ENCODE data around the gene NR2F2.

The NR2F2 gene

DNA sequence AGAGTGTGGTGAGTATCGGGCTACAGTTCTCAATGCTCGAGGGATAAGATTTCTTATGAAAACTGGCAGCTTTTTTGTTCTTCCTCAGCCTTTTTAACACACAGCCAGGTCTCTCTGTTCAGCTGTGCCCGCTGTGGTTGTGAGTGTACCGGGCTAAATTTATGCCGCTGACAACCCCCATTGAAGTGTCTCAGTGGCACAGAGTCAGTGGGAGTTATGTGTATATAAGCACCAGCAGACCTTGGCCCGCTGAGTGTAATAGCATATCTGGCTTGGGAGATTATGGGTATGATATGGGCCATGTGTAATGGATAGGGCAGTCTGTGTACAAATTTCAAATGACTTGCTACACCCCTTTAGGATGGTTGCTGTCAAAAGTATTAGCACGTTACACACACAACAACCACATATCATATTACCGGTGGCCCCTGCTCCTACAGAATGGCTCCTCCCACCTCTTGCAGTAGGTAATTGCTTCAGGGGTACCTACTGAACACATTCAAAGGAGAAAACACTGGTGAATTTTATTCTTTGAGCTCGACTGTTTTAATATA, 26.9 kb upstream of the NR2F2 start:
- no peak overlapping the region for H3K9ac ChIP-seq (ENCODE audit: low read length)
- no peaks in the 10 kb centered on the region; the same call in 1 of the 2 replicates for H3K27me3 ChIP-seq (ENCODE audit: control insufficient read depth, insufficient read depth, low read length)
- no peaks in the 10 kb centered on the region for H3K36me3 ChIP-seq (ENCODE audit: control insufficient read depth, insufficient read depth, low read length)
- no peak overlapping the region for H3K27ac ChIP-seq (ENCODE audit: low read depth, low read length)
- H3K9me3 ChIP-seq (ENCODE audit: control insufficient read depth, insufficient read depth, low read depth, low read length): peaks cover 4% of the 10 kb centered on the region; the same call in 1 of the 2 replicates
- H3K4me3 ChIP-seq (ENCODE audit: low read depth, low read length): no peak overlapping the region
- H3K4me1 ChIP-seq (ENCODE audit: control insufficient read depth, insufficient read depth, low read length): no peaks in the 10 kb centered on the region

DNA sequence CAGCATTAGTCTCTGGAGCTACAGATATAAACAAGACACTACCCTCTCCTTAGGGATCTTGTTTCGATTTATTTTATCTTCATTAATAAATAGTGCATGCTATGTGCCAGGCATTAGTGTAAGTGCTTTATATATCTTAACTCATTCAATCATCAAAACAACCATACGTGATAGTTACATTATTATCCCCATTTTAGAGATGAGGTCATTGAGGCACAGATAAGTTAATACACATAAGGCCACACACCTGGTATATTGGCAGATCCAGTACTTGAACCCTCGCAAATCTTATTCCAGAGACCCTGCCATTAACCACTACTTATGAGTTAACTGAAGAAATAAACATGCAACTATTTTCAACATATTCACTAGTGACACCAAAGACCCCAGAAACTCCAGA, 25.7 kb upstream of the NR2F2 start:
- Histone ChIP-seq H3K4me3 (ENCODE audit: low read depth, low read length) (no peak overlapping the region), H3K9ac (ENCODE audit: low read length) (no peak overlapping the region), H3K36me3 (ENCODE audit: control insufficient read depth, insufficient read depth, low read length) (no peaks in the 10 kb centered on the region), H3K9me3 (ENCODE audit: control insufficient read depth, insufficient read depth, low read depth, low read length) (no peaks in the 10 kb centered on the region), H3K27me3 (ENCODE audit: control insufficient read depth, insufficient read depth, low read length) (no peaks in the 10 kb centered on the region; the same call in 1 of the 2 replicates), H3K27ac (ENCODE audit: low read depth, low read length) (no peak overlapping the region), H3K4me1 (ENCODE audit: control insufficient read depth, insufficient read depth, low read length) (no peaks in the 10 kb centered on the region)

DNA sequence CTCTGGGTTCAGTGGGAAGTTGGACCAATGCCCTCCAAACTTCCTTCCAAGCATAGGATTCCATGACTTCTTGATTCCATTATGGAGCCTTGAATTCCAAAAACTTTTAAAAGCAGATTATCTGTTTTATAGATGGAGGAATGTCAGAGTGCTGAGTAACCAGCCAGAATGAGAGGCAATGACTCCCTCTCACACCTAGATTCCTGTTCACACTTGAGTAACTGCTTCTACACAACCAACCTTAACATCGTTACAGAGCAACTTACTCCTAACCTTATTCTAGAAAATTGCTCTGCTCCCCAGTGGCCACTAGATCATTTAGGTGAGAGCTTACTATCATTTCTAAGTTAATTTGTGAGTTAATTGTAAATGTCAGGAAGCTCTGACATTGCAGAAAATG, 24.2 kb upstream of the NR2F2 start:
- Histone ChIP-seq H3K9ac (ENCODE audit: low read length) (no peak overlapping the region), H3K4me3 (ENCODE audit: low read depth, low read length) (no peak overlapping the region), H3K27me3 (ENCODE audit: control insufficient read depth, insufficient read depth, low read length) (no peaks in the 10 kb centered on the region; the same call in 1 of the 2 replicates), H3K27ac (ENCODE audit: low read depth, low read length) (no peak overlapping the region), H3K4me1 (ENCODE audit: control insufficient read depth, insufficient read depth, low read length) (no peaks in the 10 kb centered on the region), H3K9me3 (ENCODE audit: control insufficient read depth, insufficient read depth, low read depth, low read length) (no peaks in the 10 kb centered on the region), H3K36me3 (ENCODE audit: control insufficient read depth, insufficient read depth, low read length) (no peaks in the 10 kb centered on the region)

DNA sequence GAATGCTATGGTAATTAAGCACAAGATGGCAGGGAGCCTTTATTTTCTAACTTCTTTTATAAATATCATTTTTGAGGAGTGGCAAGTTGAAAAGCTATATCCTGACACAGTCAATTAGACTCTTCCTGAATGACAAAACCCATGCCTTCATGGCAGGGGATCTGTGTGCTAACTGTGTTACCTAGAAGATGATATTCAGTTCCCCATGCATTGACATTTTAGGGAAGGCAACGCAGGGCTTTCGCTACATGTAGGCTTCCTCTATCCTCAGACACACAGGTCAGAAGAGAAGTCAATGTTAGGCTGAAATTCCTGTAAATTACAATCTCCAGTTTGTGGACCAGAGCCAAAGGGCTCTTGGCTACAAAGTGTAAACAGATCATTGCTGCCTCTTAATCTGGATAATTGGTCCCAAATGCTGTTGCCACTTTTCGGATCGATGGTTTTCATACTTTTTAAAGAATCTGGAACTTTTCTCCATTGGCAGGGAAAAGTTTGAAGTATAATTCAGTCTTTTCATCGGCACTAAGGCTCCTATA, 22.6 kb upstream of the NR2F2 start:
- H3K4me1 ChIP-seq (ENCODE audit: control insufficient read depth, insufficient read depth, low read length): peaks cover 9% of the 10 kb centered on the region; the same call in 1 of the 2 replicates
- no peak overlapping the region for H3K4me3 ChIP-seq (ENCODE audit: low read depth, low read length)
- H3K27ac ChIP-seq (ENCODE audit: low read depth, low read length): no peak overlapping the region
- H3K9me3 ChIP-seq (ENCODE audit: control insufficient read depth, insufficient read depth, low read depth, low read length): no peaks in the 10 kb centered on the region
- H3K36me3 ChIP-seq (ENCODE audit: control insufficient read depth, insufficient read depth, low read length): no peaks in the 10 kb centered on the region
- H3K27me3 ChIP-seq (ENCODE audit: control insufficient read depth, insufficient read depth, low read length): peaks cover 8% of the 10 kb centered on the region; the same call in 1 of the 2 replicates
- H3K9ac ChIP-seq (ENCODE audit: low read length): no peak overlapping the region

DNA sequence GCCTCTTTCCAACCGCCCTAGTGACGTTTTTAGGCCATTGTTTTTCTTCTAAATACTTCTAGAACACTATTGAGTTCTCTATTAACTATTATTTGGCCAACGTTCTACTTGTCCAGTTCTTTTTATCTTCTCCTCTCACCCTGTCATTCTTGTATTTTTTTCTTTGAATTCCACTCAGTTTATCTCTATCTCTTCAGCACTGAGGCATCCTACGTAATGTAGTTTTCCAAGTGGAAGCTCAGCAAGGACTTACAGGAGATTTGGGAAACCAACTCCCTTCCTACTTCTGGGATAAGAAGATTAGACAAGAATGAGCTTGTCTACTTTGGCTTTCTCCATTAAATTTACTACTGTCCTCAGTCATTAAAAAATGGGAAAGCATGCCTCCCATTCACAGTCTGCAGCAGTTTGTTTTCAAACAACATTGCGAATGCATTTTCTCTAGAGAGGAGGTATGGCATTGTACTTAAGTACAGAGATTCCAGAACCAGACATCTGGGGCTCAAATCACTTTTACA, 21.3 kb upstream of the NR2F2 start:
- H3K27ac ChIP-seq (ENCODE audit: low read depth, low read length): no peak overlapping the region
- no peak overlapping the region for H3K9ac ChIP-seq (ENCODE audit: low read length)
- peaks cover 20% of the 10 kb centered on the region; the same call in 1 of the 2 replicates for H3K27me3 ChIP-seq (ENCODE audit: control insufficient read depth, insufficient read depth, low read length)
- no peaks in the 10 kb centered on the region for H3K36me3 ChIP-seq (ENCODE audit: control insufficient read depth, insufficient read depth, low read length)
- H3K4me1 ChIP-seq (ENCODE audit: control insufficient read depth, insufficient read depth, low read length): peaks cover 9% of the 10 kb centered on the region; the same call in 1 of the 2 replicates
- no peak overlapping the region for H3K4me3 ChIP-seq (ENCODE audit: low read depth, low read length)
- H3K9me3 ChIP-seq (ENCODE audit: control insufficient read depth, insufficient read depth, low read depth, low read length): no peaks in the 10 kb centered on the region

DNA sequence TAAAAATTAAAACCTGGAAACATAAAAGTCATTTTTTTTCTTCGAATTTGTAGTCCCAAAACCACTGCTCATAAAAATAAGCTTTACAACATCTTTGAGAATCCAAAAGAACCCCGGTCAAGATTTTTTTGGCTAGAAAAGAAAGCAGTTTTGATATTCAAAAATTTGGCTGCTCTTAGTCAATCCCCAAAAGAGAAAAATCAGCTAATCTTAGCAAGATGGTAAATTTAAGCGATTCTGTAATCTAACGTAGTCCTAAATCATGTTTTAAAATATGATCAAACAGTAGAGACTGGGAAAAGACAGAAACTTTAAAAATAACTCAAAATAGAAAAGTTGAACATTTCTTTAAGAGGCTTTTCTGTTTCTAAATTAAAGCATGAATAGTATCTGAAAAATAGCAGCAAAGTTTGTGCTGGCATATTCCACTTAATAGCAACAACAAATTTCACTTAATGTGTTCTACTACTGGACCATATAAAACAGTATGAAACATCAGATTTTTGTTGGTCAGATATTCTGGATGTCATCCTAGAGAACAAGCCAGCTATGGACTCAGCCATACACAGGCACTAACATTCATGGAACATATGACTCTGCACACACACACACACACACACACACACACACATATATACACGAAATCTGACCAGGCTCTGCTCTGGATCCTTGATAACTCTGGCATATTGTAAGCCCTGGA, 19.1 kb upstream of the NR2F2 start:
- Histone ChIP-seq H3K4me3 (ENCODE audit: low read depth, low read length) (no peak overlapping the region), H3K27ac (ENCODE audit: low read depth, low read length) (no peak overlapping the region), H3K9me3 (ENCODE audit: control insufficient read depth, insufficient read depth, low read depth, low read length) (no peaks in the 10 kb centered on the region), H3K36me3 (ENCODE audit: control insufficient read depth, insufficient read depth, low read length) (no peaks in the 10 kb centered on the region), H3K27me3 (ENCODE audit: control insufficient read depth, insufficient read depth, low read length) (peaks cover 39% of the 10 kb centered on the region), H3K9ac (ENCODE audit: low read length) (no peak overlapping the region), H3K4me1 (ENCODE audit: control insufficient read depth, insufficient read depth, low read length) (peaks cover 9% of the 10 kb centered on the region; the same call in 1 of the 2 replicates)

DNA sequence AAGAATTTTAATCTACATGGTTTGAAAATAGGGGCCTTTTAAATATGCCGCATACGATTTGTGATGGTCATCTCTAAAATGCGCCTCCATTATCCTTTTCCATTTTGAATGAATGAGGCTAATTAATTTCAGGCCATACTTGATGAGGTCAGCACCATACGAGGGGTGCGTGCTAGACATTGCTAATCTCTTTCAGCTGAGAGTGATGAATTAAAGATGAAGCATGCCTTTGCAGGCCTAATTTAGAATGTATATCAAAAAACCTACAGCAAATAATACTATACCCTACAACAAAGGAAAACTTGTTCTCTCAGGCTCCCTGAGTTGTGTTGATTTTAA, 18.6 kb upstream of the NR2F2 start:
- no peak overlapping the region for H3K4me3 ChIP-seq (ENCODE audit: low read depth, low read length)
- H3K9ac ChIP-seq (ENCODE audit: low read length): no peak overlapping the region
- H3K27ac ChIP-seq (ENCODE audit: low read depth, low read length): no peak overlapping the region
- no peaks in the 10 kb centered on the region for H3K9me3 ChIP-seq (ENCODE audit: control insufficient read depth, insufficient read depth, low read depth, low read length)
- no peaks in the 10 kb centered on the region for H3K36me3 ChIP-seq (ENCODE audit: control insufficient read depth, insufficient read depth, low read length)
- peaks cover 44% of the 10 kb centered on the region for H3K27me3 ChIP-seq (ENCODE audit: control insufficient read depth, insufficient read depth, low read length)
- peaks cover 9% of the 10 kb centered on the region; the same call in 1 of the 2 replicates for H3K4me1 ChIP-seq (ENCODE audit: control insufficient read depth, insufficient read depth, low read length)

DNA sequence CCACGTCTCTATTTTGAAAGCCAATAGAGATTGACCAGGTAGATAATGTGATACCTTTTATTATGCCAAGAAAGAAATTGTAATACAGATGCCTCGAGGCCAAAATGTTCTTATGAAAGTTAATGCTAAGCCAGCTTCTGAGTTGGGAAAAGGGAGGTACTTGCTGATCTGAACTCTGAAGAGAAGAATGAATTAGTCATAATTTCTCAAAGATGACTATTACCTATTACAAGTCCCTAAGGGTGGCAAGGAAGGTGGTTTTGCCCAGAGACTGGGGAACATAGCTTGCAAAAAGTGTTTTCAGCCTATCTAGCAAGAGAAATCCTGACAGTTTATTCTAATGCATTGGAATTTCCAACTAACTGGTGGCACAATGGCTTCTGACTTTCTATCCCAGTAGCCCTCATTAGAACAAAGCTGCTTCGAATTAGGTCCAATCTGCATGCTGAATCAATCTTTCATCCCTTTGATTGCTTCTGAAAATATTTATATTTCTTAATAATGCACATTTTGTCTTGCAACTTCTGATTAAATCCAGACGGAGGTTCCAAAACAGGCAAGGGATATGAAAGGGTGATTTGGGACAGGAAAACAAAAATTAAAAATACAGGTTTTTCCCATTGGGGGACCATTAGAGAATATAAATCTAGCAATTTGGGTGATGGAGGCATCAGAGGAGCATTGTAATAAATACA, 17.7 kb upstream of the NR2F2 start:
- no peak overlapping the region for H3K27ac ChIP-seq (ENCODE audit: low read depth, low read length)
- H3K4me1 ChIP-seq (ENCODE audit: control insufficient read depth, insufficient read depth, low read length): peaks cover 9% of the 10 kb centered on the region; the same call in 1 of the 2 replicates
- H3K9ac ChIP-seq (ENCODE audit: low read length): no peak overlapping the region
- no peaks in the 10 kb centered on the region for H3K36me3 ChIP-seq (ENCODE audit: control insufficient read depth, insufficient read depth, low read length)
- H3K4me3 ChIP-seq (ENCODE audit: low read depth, low read length): no peak overlapping the region
- peaks cover 53% of the 10 kb centered on the region for H3K27me3 ChIP-seq (ENCODE audit: control insufficient read depth, insufficient read depth, low read length)
- no peaks in the 10 kb centered on the region for H3K9me3 ChIP-seq (ENCODE audit: control insufficient read depth, insufficient read depth, low read depth, low read length)

DNA sequence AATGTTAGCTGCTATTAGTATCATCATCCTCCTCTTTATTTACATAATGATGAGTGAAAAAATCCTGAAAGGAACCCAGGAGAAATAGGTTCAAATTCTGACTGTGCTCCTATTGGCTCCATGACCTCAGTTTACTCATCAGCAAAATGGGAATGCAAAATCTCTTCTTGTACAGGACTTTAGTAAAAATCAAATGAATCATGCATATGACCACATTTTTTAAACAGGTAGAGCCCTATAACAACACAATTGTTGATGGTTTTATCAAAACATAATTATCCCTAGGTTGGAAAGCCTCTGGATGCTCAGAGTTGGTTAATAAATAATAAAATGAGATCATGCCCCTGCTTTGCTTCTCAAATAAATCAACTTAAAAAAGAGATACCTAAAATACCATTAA, 16.0 kb upstream of the NR2F2 start:
- Histone ChIP-seq H3K4me1 (ENCODE audit: control insufficient read depth, insufficient read depth, low read length) (peaks cover 9% of the 10 kb centered on the region; the same call in 1 of the 2 replicates), H3K4me3 (ENCODE audit: low read depth, low read length) (no peak overlapping the region), H3K27me3 (ENCODE audit: control insufficient read depth, insufficient read depth, low read length) (peaks cover 70% of the 10 kb centered on the region), H3K9ac (ENCODE audit: low read length) (no peak overlapping the region), H3K9me3 (ENCODE audit: control insufficient read depth, insufficient read depth, low read depth, low read length) (no peaks in the 10 kb centered on the region), H3K27ac (ENCODE audit: low read depth, low read length) (no peak overlapping the region), H3K36me3 (ENCODE audit: control insufficient read depth, insufficient read depth, low read length) (no peaks in the 10 kb centered on the region)

DNA sequence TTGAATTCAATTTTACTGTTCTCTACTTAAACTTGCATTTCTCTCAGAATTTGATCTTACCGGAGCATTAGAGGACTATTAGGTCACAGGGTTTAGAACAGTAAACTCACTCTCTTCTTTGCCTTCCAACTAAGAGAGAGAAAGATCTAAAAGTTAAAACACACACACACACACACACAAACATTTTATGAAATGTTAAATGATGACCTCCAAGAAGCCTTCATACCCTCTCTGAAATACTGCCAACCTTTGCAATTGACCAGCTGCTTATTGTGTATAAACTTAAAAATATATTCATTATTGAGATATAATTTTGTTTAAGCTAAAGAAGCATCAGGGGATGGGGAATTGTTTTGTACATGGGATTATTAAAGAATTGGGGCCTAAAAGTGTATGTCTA, 15.5 kb upstream of the NR2F2 start:
- H3K9me3 ChIP-seq (ENCODE audit: control insufficient read depth, insufficient read depth, low read depth, low read length): no peaks in the 10 kb centered on the region
- H3K4me3 ChIP-seq (ENCODE audit: low read depth, low read length): no peak overlapping the region
- no peak overlapping the region for H3K27ac ChIP-seq (ENCODE audit: low read depth, low read length)
- no peaks in the 10 kb centered on the region for H3K36me3 ChIP-seq (ENCODE audit: control insufficient read depth, insufficient read depth, low read length)
- H3K4me1 ChIP-seq (ENCODE audit: control insufficient read depth, insufficient read depth, low read length): peaks cover 9% of the 10 kb centered on the region; the same call in 1 of the 2 replicates
- H3K27me3 ChIP-seq (ENCODE audit: control insufficient read depth, insufficient read depth, low read length): peaks cover 75% of the 10 kb centered on the region
- H3K9ac ChIP-seq (ENCODE audit: low read length): no peak overlapping the region
